Liver (tissue), 3 donors: ENCODE data around the gene RPS5.
"Not testable (repeated sequence)": the region's sequence is repeated elsewhere in the genome, so short reads cannot be mapped to it uniquely, and the experiment has no call there.

Experiments
- EGR1 ChIP-seq, 2 donors: IDR thresholded peaks; 2 replicates each; pipeline ENCODE4 v1.6.1; 2016 to 2018; ENCODE audit warnings: antibody characterized with exemption in 2 of 2, low read depth in 2 of 2
- FOXA1 ChIP-seq: IDR thresholded peaks from 2 replicates; pipeline ENCODE4 v1.6.1; 2016; ENCODE audit warnings: antibody characterized with exemption
- HNF4G ChIP-seq: IDR thresholded peaks from 2 replicates; pipeline ENCODE4 v1.6.1; 2016; ENCODE audit warnings: antibody characterized with exemption
- RAD21 ChIP-seq, 2 donors: IDR thresholded peaks; 2 replicates each; pipeline ENCODE4 v1.6.1; 2016; ENCODE audit warnings: antibody characterized with exemption in 2 of 2, mild to moderate bottlenecking in 2 of 2
- TAF1 ChIP-seq: conservative IDR thresholded peaks from 2 replicates; pipeline ENCODE4 v1.6.1; 2016; ENCODE audit warnings: antibody characterized with exemption, mild to moderate bottlenecking
- TF ChIP-seq, protein P1 (sequence below): fragments of 150-350 bp; IDR thresholded peaks from 2 replicates; pipeline ENCODE4 v1.5.1; 2017; ENCODE audit warnings: improper control_type of control experiment, low read depth, low read length; ENCODE audit not compliant: missing input control
- TF ChIP-seq, protein P2 (sequence below): IDR thresholded peaks from 2 replicates; pipeline ENCODE4 v1.6.1; 2016; ENCODE audit warnings: antibody characterized with exemption, mild to moderate bottlenecking
- donor health status: healthy.
- donor health status: healthy.

DNA sequence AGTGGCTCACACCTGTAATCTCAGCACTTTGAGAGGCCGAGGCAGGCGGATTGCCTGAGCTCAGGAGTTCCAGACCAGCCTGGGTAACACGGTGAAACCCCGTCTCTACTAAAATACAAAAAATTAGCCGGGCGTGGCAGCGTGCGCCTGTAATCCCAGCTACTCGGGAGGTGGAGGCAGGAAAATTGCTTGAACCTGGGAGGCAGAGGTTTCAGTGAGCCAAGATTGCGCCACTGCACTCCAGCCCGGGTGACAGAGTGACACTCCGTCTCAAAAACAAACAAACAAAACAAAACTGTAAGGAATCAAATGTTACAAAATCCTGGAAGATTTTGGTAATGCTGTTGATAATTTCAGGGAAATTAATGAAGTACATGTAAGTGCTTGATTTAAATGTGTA lies 39.0 kb upstream of the RPS5 start:
- peak in 1 of 2 donors; percentile 8 for TF ChIP-seq RAD21 (IDR thresholded peaks at IDR 0.05)
- TF ChIP-seq, protein P1, sequence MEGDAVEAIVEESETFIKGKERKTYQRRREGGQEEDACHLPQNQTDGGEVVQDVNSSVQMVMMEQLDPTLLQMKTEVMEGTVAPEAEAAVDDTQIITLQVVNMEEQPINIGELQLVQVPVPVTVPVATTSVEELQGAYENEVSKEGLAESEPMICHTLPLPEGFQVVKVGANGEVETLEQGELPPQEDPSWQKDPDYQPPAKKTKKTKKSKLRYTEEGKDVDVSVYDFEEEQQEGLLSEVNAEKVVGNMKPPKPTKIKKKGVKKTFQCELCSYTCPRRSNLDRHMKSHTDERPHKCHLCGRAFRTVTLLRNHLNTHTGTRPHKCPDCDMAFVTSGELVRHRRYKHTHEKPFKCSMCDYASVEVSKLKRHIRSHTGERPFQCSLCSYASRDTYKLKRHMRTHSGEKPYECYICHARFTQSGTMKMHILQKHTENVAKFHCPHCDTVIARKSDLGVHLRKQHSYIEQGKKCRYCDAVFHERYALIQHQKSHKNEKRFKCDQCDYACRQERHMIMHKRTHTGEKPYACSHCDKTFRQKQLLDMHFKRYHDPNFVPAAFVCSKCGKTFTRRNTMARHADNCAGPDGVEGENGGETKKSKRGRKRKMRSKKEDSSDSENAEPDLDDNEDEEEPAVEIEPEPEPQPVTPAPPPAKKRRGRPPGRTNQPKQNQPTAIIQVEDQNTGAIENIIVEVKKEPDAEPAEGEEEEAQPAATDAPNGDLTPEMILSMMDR, result not testable (repeated sequence)
- TF ChIP-seq, protein P2, sequence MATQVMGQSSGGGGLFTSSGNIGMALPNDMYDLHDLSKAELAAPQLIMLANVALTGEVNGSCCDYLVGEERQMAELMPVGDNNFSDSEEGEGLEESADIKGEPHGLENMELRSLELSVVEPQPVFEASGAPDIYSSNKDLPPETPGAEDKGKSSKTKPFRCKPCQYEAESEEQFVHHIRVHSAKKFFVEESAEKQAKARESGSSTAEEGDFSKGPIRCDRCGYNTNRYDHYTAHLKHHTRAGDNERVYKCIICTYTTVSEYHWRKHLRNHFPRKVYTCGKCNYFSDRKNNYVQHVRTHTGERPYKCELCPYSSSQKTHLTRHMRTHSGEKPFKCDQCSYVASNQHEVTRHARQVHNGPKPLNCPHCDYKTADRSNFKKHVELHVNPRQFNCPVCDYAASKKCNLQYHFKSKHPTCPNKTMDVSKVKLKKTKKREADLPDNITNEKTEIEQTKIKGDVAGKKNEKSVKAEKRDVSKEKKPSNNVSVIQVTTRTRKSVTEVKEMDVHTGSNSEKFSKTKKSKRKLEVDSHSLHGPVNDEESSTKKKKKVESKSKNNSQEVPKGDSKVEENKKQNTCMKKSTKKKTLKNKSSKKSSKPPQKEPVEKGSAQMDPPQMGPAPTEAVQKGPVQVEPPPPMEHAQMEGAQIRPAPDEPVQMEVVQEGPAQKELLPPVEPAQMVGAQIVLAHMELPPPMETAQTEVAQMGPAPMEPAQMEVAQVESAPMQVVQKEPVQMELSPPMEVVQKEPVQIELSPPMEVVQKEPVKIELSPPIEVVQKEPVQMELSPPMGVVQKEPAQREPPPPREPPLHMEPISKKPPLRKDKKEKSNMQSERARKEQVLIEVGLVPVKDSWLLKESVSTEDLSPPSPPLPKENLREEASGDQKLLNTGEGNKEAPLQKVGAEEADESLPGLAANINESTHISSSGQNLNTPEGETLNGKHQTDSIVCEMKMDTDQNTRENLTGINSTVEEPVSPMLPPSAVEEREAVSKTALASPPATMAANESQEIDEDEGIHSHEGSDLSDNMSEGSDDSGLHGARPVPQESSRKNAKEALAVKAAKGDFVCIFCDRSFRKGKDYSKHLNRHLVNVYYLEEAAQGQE, result not testable (repeated sequence)
- not testable (repeated sequence) for TF ChIP-seq FOXA1; EGR1 (IDR thresholded peaks at IDR 0.05; ENCODE audit: low read depth in 2 of 2); HNF4G; TAF1
